H1 (cell line): ENCODE results near the gene VASN. TPM values are rescaled to one million over a fixed set of nuclear protein-coding genes. Genes with fewer than 3 reads are reported as not detected.
"Not testable (repeated sequence)": the region's sequence is repeated elsewhere in the genome, so short reads cannot be mapped to it uniquely, and the experiment has no call there.

Experiments used
- CTCF ChIA-PET: fragments of 300-600 bp; sonication (Branson Sonifier 250); formaldehyde crosslinking; loops from one replicate; lab custom pipeline; 2021; ENCODE audit not compliant: partially characterized antibody; lab: Charles Lee
- POLR2A ChIA-PET: fragments of 300-600 bp; sonication (Branson Sonifier 250); formaldehyde crosslinking; loops from one replicate; lab custom pipeline; 2021; ENCODE audit warnings: inconsistent platforms; ENCODE audit not compliant: partially characterized antibody; lab: Charles Lee
- DNase-seq, 2 experiments: peaks; one replicate each; pipeline versions ENCODE4 v3.0.0 to v3.0.0-alpha.2; 2010 to 2022; ENCODE audit warnings: low spot score in 2 of 2, low read depth in 1 of 2, mixed read lengths in 1 of 2
- FAIRE-seq: peaks from 2 replicates; lab custom pipeline; 2011; peaks lifted over from hg19 to GRCh38; lab: Jason Lieb, UNC
- H2AFZ ChIP-seq: 2 replicates; pipeline ENCODE4 v1.8.1; 2012; ENCODE audit warnings: low read length, inconsistent platforms
- H2AK5ac ChIP-seq: 2 replicates; pipeline ENCODE4 v1.6.1; 2013; ENCODE audit warnings: low read depth, low read length
- H2BK120ac ChIP-seq: replicated peaks from 2 replicates; pipeline ENCODE3; 2013; ENCODE audit warnings: low read depth, low read length, inconsistent platforms
- H2BK12ac ChIP-seq: 2 replicates; pipeline ENCODE4 v1.6.1; 2013; ENCODE audit warnings: low read depth, low read length
- H2BK15ac ChIP-seq: 2 replicates; pipeline ENCODE4 v1.6.1; 2013; ENCODE audit warnings: low read length
- H2BK20ac ChIP-seq: 2 replicates; pipeline ENCODE4 v1.6.1; 2013; ENCODE audit warnings: low read length
- H2BK5ac ChIP-seq: 2 replicates; pipeline ENCODE4 v1.6.1; 2013; ENCODE audit warnings: low read depth, low read length
- H3K14ac ChIP-seq: 2 replicates; pipeline ENCODE4 v1.6.1; 2013; ENCODE audit warnings: inconsistent platforms; ENCODE audit not compliant: insufficient read length
- H3K18ac ChIP-seq: 2 replicates; pipeline ENCODE4 v1.6.1; 2013; ENCODE audit warnings: low read length; ENCODE audit errors: extremely low read depth
- H3K23ac ChIP-seq: 2 replicates; pipeline ENCODE4 v1.6.1; 2013; ENCODE audit warnings: inconsistent platforms; ENCODE audit not compliant: insufficient read length
- H3K23me2 ChIP-seq: 2 replicates; pipeline ENCODE4 v1.6.1; 2013; ENCODE audit warnings: low read depth, low read length
- H3K27ac ChIP-seq: 2 replicates; pipeline ENCODE4 v1.6.1; 2011; ENCODE audit warnings: low read depth, low read length, inconsistent platforms
- H3K27me3 ChIP-seq, 4 experiments: replicated peaks in 1 of 4; 1 replicate in 1 of 4; 2 replicates in 3 of 4; pipeline versions ENCODE4 v1.6.1 to v1.8.1; 2011 to 2013; ENCODE audit warnings: low read length in 3 of 4, mild to moderate bottlenecking in 3 of 4, inconsistent platforms in 2 of 4, mixed read lengths in 2 of 4, moderate library complexity in 1 of 4; ENCODE audit not compliant: control insufficient read depth in 3 of 4, insufficient read depth in 3 of 4; ENCODE audit errors: extremely low read depth in 1 of 4
- H3K36me3 ChIP-seq, 4 experiments: 2 replicates each; pipeline versions ENCODE4 v1.6.1 to v1.8.1; 2011 to 2013; ENCODE audit warnings: mild to moderate bottlenecking in 4 of 4, low read length in 3 of 4, moderate library complexity in 2 of 4, control low read depth in 1 of 4, inconsistent platforms in 1 of 4; ENCODE audit not compliant: insufficient read depth in 4 of 4, control insufficient read depth in 2 of 4
- H3K4ac ChIP-seq: replicated peaks from 2 replicates; pipeline ENCODE3; 2013; ENCODE audit warnings: low read length, low read depth, mixed read lengths, inconsistent platforms; ENCODE audit not compliant: insufficient read length
- H3K4me1 ChIP-seq, 4 experiments: replicated peaks in 1 of 4; 1 replicate in 1 of 4; 2 replicates in 3 of 4; pipeline versions ENCODE4 v1.6.1 to v1.8.1; 2011 to 2013; ENCODE audit warnings: low read length in 3 of 4, inconsistent platforms in 2 of 4, mixed read lengths in 1 of 4; ENCODE audit not compliant: insufficient read depth in 4 of 4, control insufficient read depth in 3 of 4
- H3K4me2 ChIP-seq, 2 experiments: 2 replicates each; pipeline versions ENCODE4 v1.6.1 to v1.8.1; 2011 to 2013; ENCODE audit warnings: low read depth in 2 of 2, low read length in 2 of 2, control low read depth in 1 of 2, inconsistent platforms in 1 of 2, mild to moderate bottlenecking in 1 of 2; ENCODE audit not compliant: insufficient read depth in 1 of 2
- H3K4me3 ChIP-seq, 4 experiments: fragments of 200-600, 300-600 bp in 1 of 4; sonication (generic), shearing (Covaris generic), sonication (Bioruptor Twin) in 1 of 4; 2 replicates each; pipeline versions ENCODE4 v1.5.1 to v1.8.1; 2011 to 2016; ENCODE audit warnings: low read length in 4 of 4, low read depth in 3 of 4, control low read depth in 2 of 4, inconsistent platforms in 2 of 4, mild to moderate bottlenecking in 2 of 4, mixed read lengths in 1 of 4, moderate library complexity in 1 of 4; ENCODE audit not compliant: insufficient read depth in 2 of 4; ENCODE audit errors: extremely low read depth in 1 of 4
- H3K56ac ChIP-seq: replicated peaks from 2 replicates; pipeline ENCODE3; 2013; ENCODE audit warnings: low read depth, mild to moderate bottlenecking, mixed read lengths, low read length, inconsistent platforms; ENCODE audit not compliant: insufficient read length
- H3K79me1 ChIP-seq: 2 replicates; pipeline ENCODE4 v1.6.1; 2013; ENCODE audit warnings: low read depth, low read length, control low read depth
- H3K79me2 ChIP-seq, 2 experiments: 2 replicates each; pipeline versions ENCODE4 v1.6.1 to v1.8.1; 2012 to 2013; ENCODE audit warnings: low read length in 2 of 2, mild to moderate bottlenecking in 2 of 2, inconsistent platforms in 1 of 2; ENCODE audit not compliant: insufficient read depth in 2 of 2, control insufficient read depth in 1 of 2
- H3K9ac ChIP-seq, 4 experiments: replicated peaks in 1 of 4; 1 replicate in 1 of 4; 2 replicates in 3 of 4; pipeline versions ENCODE4 v1.6.1 to v1.8.1; 2011 to 2013; ENCODE audit warnings: low read depth in 3 of 4, low read length in 3 of 4, control low read depth in 2 of 4, mild to moderate bottlenecking in 2 of 4, moderate library complexity in 2 of 4, inconsistent platforms in 1 of 4; ENCODE audit errors: extremely low read depth in 1 of 4
- H3K9me3 ChIP-seq, 2 experiments: 2 replicates each; pipeline versions ENCODE4 v1.6.1 to v1.8.1; 2012 to 2013; ENCODE audit warnings: mild to moderate bottlenecking in 2 of 2, moderate library complexity in 2 of 2, control low read depth in 1 of 2, inconsistent platforms in 1 of 2, low read depth in 1 of 2, low read length in 1 of 2, mixed read lengths in 1 of 2; ENCODE audit not compliant: insufficient read depth in 2 of 2
- H4K20me1 ChIP-seq, 2 experiments: replicated peaks in 1 of 2; 2 replicates each; pipeline versions ENCODE3 to v1.8.1; 2011 to 2013; ENCODE audit warnings: inconsistent platforms in 2 of 2, low read length in 2 of 2, mild to moderate bottlenecking in 1 of 2; ENCODE audit not compliant: insufficient read depth in 2 of 2, control insufficient read depth in 1 of 2
- H4K5ac ChIP-seq: 2 replicates; pipeline ENCODE4 v1.6.1; 2013; ENCODE audit warnings: low read length, low read depth, mixed read lengths, inconsistent platforms; ENCODE audit not compliant: insufficient read length
- H4K8ac ChIP-seq: 2 replicates; pipeline ENCODE4 v1.8.0; 2013; ENCODE audit warnings: mild to moderate bottlenecking, moderate library complexity, low read length, inconsistent platforms; ENCODE audit not compliant: insufficient read depth; ENCODE audit errors: extremely low read depth
- H4K91ac ChIP-seq: replicated peaks from 2 replicates; pipeline ENCODE3; 2013; ENCODE audit warnings: low read length, mixed read lengths, inconsistent platforms; ENCODE audit not compliant: insufficient read length
- WGBS, 2 experiments: shearing (Covaris generic) in 1 of 2; methylation state at CpG; one replicate each; pipeline versions ENCODE4 v1.1.6 to v1.1.7; 2013 to 2015; ENCODE audit warnings: low lambda C conversion rate in 2 of 2, mixed read lengths in 2 of 2, inconsistent platforms in 1 of 2, low coverage in 1 of 2, missing lambda C conversion rate in 1 of 2; ENCODE audit not compliant: insufficient replicate concordance in 2 of 2, insufficient coverage in 1 of 2, insufficient read length in 1 of 2; ENCODE audit errors: extremely low coverage in 1 of 2, missing lambda C conversion rate in 1 of 2; 5-methylcytosine and 5-hydroxymethylcytosine counted together
- polyA plus RNA-seq, 7 experiments: library from polyadenylated mRNA; depleted of rRNA in 3 of 7; stranded (reverse) in 5 of 7; unstranded in 2 of 7; fragments of >200 nt in 5 of 7; fragments of 200-250 nt in 2 of 7; gene quantifications; 1 replicate in 5 of 7; 2 replicates in 1 of 7; 4 replicates in 1 of 7; pipeline versions ENCODE4 v1.2.1 to v1.2.3, GENCODE V29; 2011 to 2013; ENCODE audit warnings: missing spikeins in 2 of 7, mixed read lengths in 2 of 7
- total RNA-seq: library from RNA; stranded (reverse); fragmentation: NEBNext Ultra II Directional; extraction: Animal tissue kit (Norgen Biotek cat#: 25700); gene quantifications from 2 replicates; pipeline ENCODE4 v1.2.1, GENCODE V29; 2021

VASN gene
- total and polyA plus RNA-seq, 2 of the 8 experiments (the other 6 are each of a cell fraction or from before 2014, with no cell fraction given) = 9.6 to 11.3 TPM

GRCh38 chr16:4333714-4334113 is 37.9 kb upstream of the VASN start:
- not testable (repeated sequence) for H3K14ac ChIP-seq, H2AK5ac ChIP-seq, H3K23ac ChIP-seq, H2AFZ ChIP-seq, H3K4ac ChIP-seq, H3K9ac ChIP-seq, DNase-seq, H3K4me2 ChIP-seq, H4K8ac ChIP-seq, H2BK120ac ChIP-seq, H3K79me2 ChIP-seq, H3K4me3 ChIP-seq, H3K23me2 ChIP-seq, H2BK12ac ChIP-seq, FAIRE-seq, H2BK20ac ChIP-seq, H4K91ac ChIP-seq, H3K56ac ChIP-seq, H4K5ac ChIP-seq, H3K27me3 ChIP-seq, H3K79me1 ChIP-seq, H2BK5ac ChIP-seq, H2BK15ac ChIP-seq, H3K9me3 ChIP-seq, H3K4me1 ChIP-seq, H3K36me3 ChIP-seq, H3K18ac ChIP-seq, H3K27ac ChIP-seq
- POLR2A ChIA-PET = interaction anchor here (1.2 to 16.2 kb wide), 5 partner anchors 8 to 61 kb away, joined by 3 to 154 read pairs (median 21); partner anchors contain the start of genes GLIS2, PAM16 and TFAP4
- WGBS, 2 experiments = 92% methylated on average over 9 of the region's 9 CpGs; no CpG with 5 or more reads in 1 of the 2 experiments
- CTCF ChIA-PET = interaction anchor here (1.1 to 17.1 kb wide), 10 partner anchors 13 to 73 kb away, joined by 3 to 211 read pairs (median 55); no protein-coding TSS in a partner anchor
- H4K20me1 ChIP-seq = peaks cover 8 to 21% of the 10 kb centered on the region in 2 experiments
